Measurements from ENCODE around the gene FEV.

FEV gene

GRCh38 chr2:218993345-218994315, 8.6 kb upstream of the FEV start, which contains the start of gene CRYBA2:
Gene CRYBA2 (minus strand): TSS chr2:218993422. CDS start chr2:218993176, 246 bp downstream.
- no peak for DNase-seq (ENCODE audit: low read depth in 1 of 2, low spot score in 1 of 2)

- no peak for DNase-seq (ENCODE audit: low read depth in 1 of 2, low spot score in 1 of 2)
Measured at GRCh38 chr2:218992703-218993344, 7.8 kb upstream of the FEV start.

- no peak for DNase-seq (ENCODE audit: low read depth in 1 of 2, low spot score in 1 of 2)
Measured at GRCh38 chr2:218992196-218992595, 7.2 kb upstream of the FEV start.

- DNase-seq (ENCODE audit: low read depth in 1 of 2, low spot score in 1 of 2), result no peak
Measured at GRCh38 chr2:218991674-218992168, 6.7 kb upstream of the FEV start.

GRCh38 chr2:218990612-218991011, 5.6 kb upstream of the FEV start:
- no peak for DNase-seq (ENCODE audit: low read depth in 1 of 2, low spot score in 1 of 2)

- no peak for DNase-seq (ENCODE audit: low read depth in 1 of 2, low spot score in 1 of 2)
Measured at GRCh38 chr2:218990052-218990451, 5.1 kb upstream of the FEV start.

- no peak for DNase-seq (ENCODE audit: low read depth in 1 of 2, low spot score in 1 of 2)
Measured at GRCh38 chr2:218988650-218989049, 3.7 kb upstream of the FEV start.

- no peak for DNase-seq (ENCODE audit: low read depth in 1 of 2, low spot score in 1 of 2)
Measured at GRCh38 chr2:218988164-218988563, 3.2 kb upstream of the FEV start.

- no peak for DNase-seq (ENCODE audit: low read depth in 1 of 2, low spot score in 1 of 2)
Measured at GRCh38 chr2:218986148-218986761, 1.3 kb upstream of the FEV start.

GRCh38 chr2:218985325-218986091, 524 bp upstream of the FEV start:
- DNase-seq (ENCODE audit: low read depth in 1 of 2, low spot score in 1 of 2), result no peak

GRCh38 chr2:218984239-218985020, 554 bp downstream of the FEV start:
- DNase-seq (ENCODE audit: low read depth in 1 of 2, low spot score in 1 of 2), result no peak

- DNase-seq (ENCODE audit: low read depth in 1 of 2, low spot score in 1 of 2), result no peak
Measured at GRCh38 chr2:218983934-218984238, 1.1 kb downstream of the FEV start.

- DNase-seq (ENCODE audit: low read depth in 1 of 2, low spot score in 1 of 2), result no peak
Measured at GRCh38 chr2:218983263-218983933, 1.6 kb downstream of the FEV start.

GRCh38 chr2:218982586-218983262, 2.3 kb downstream of the FEV start:
- DNase-seq (ENCODE audit: low read depth in 1 of 2, low spot score in 1 of 2), result no peak

- no peak for DNase-seq (ENCODE audit: low read depth in 1 of 2, low spot score in 1 of 2)
Measured at GRCh38 chr2:218981881-218982585, 3.0 kb downstream of the FEV start.

- DNase-seq (ENCODE audit: low read depth in 1 of 2, low spot score in 1 of 2), result no peak
Measured at GRCh38 chr2:218981390-218981880, 3.5 kb downstream of the FEV start.

- no peak for DNase-seq (ENCODE audit: low read depth in 1 of 2, low spot score in 1 of 2)
Measured at GRCh38 chr2:218980735-218981389, 4.1 kb downstream of the FEV start.

Measured in activated CD4-positive, alpha-beta T cell treated with anti-CD3 and anti-CD28 coated beads, Interleukin-2, amount 50 U/mL, for 24 hours (primary cell).